SK-N-SH (cell line): ENCODE data around the gene PTPRK.

Source experiments
- CTCF ChIP-seq: fragments of 200-600 bp; sonication (generic); IDR thresholded peaks from 2 replicates; pipeline ENCODE4 v1.6.1; 2017; ENCODE audit warnings: antibody characterized with exemption, mild to moderate bottlenecking, moderate library complexity
- EZH2phosphoT487 ChIP-seq: fragments of 200-600 bp; sonication (generic); IDR thresholded peaks from 2 replicates; pipeline ENCODE4 v1.6.1; 2017; ENCODE audit warnings: low read depth, mixed run types, mild to moderate bottlenecking, antibody characterized with exemption, moderate library complexity, borderline replicate concordance
- JUND ChIP-seq: IDR thresholded peaks from 2 replicates; pipeline ENCODE4 v1.4.0; 2012
- MXI1 ChIP-seq: IDR thresholded peaks from 2 replicates; pipeline ENCODE4 v1.6.1; 2012; ENCODE audit warnings: mild to moderate bottlenecking, low read depth, low read length, improper control_type of control experiment
- NFIC ChIP-seq: IDR thresholded peaks from 2 replicates; pipeline ENCODE4 v1.4.0; 2012; ENCODE audit warnings: borderline replicate concordance
- RFX5 ChIP-seq: IDR thresholded peaks from 2 replicates; pipeline ENCODE4 v1.6.1; 2012; ENCODE audit warnings: mild to moderate bottlenecking, improper control_type of control experiment, low read length
- SMC3 ChIP-seq: IDR thresholded peaks from 2 replicates; pipeline ENCODE4 v1.6.1; 2012; ENCODE audit warnings: low read depth, low read length, improper control_type of control experiment
- USF1 ChIP-seq: IDR thresholded peaks from 2 replicates; pipeline ENCODE4 v1.4.0; 2012; ENCODE audit warnings: low read depth, borderline replicate concordance
- YY1 ChIP-seq: IDR thresholded peaks from 2 replicates; pipeline ENCODE4 v1.4.0; 2012; ENCODE audit warnings: low read depth, mild to moderate bottlenecking
- TF ChIP-seq, protein P1 (sequence below): IDR thresholded peaks from 2 replicates; pipeline ENCODE4 v1.6.1; 2012; ENCODE audit warnings: mild to moderate bottlenecking, low read depth, low read length, moderate library complexity

- TF ChIP-seq CTCF: no peak
- TF ChIP-seq JUND: no peak
- no peak for TF ChIP-seq EZH2phosphoT487
- TF ChIP-seq SMC3: no peak
- TF ChIP-seq, protein P1, sequence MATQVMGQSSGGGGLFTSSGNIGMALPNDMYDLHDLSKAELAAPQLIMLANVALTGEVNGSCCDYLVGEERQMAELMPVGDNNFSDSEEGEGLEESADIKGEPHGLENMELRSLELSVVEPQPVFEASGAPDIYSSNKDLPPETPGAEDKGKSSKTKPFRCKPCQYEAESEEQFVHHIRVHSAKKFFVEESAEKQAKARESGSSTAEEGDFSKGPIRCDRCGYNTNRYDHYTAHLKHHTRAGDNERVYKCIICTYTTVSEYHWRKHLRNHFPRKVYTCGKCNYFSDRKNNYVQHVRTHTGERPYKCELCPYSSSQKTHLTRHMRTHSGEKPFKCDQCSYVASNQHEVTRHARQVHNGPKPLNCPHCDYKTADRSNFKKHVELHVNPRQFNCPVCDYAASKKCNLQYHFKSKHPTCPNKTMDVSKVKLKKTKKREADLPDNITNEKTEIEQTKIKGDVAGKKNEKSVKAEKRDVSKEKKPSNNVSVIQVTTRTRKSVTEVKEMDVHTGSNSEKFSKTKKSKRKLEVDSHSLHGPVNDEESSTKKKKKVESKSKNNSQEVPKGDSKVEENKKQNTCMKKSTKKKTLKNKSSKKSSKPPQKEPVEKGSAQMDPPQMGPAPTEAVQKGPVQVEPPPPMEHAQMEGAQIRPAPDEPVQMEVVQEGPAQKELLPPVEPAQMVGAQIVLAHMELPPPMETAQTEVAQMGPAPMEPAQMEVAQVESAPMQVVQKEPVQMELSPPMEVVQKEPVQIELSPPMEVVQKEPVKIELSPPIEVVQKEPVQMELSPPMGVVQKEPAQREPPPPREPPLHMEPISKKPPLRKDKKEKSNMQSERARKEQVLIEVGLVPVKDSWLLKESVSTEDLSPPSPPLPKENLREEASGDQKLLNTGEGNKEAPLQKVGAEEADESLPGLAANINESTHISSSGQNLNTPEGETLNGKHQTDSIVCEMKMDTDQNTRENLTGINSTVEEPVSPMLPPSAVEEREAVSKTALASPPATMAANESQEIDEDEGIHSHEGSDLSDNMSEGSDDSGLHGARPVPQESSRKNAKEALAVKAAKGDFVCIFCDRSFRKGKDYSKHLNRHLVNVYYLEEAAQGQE: no peak
- TF ChIP-seq MXI1: no peak
- no peak for TF ChIP-seq YY1
- no peak for TF ChIP-seq NFIC
- no peak for TF ChIP-seq USF1
- TF ChIP-seq RFX5: no peak
These were observed 409.3 kb downstream of the PTPRK start for GRCh38 chr6:128111096-128111495.
